Testis (tissue), 2 donors: ENCODE results near the gene NOS1.

Source experiments
- POLR2A ChIP-seq: fragments of 450-650 bp; IDR thresholded peaks from one replicate; pipeline ENCODE4 v1.6.1; 2017; ENCODE audit warnings: antibody characterized with exemption, mild to moderate bottlenecking, moderate library complexity
- TF ChIP-seq, protein P1 (sequence below), 3 experiments: fragments of 450-650 bp in 2 of 3; fragments of 200-600 bp in 1 of 3; sonication (generic) in 1 of 3; IDR thresholded peaks; one replicate each; pipeline ENCODE4 v1.5.1; 2016 to 2019; ENCODE audit warnings: antibody characterized with exemption in 3 of 3, mild to moderate bottlenecking in 2 of 3, moderate library complexity in 1 of 3

DNA sequence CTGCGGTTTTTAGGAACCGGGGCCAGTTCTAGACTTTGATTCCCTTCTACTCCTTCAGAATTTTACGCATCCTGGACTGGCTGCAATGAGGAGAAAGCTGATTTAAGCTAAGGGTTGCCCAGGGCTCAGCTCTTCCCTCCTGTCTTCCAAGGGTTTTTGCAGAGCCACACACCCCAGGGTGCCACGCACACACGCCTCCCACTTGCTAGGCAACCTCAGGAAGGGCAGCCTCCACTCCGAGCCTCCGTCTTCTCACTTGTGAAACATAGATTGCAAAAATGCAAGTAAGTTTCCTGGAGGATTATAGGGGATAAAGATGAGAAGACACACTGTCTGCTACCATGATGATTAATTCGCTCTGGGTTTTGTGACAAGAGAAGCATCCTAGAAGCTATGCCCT lies 31.7 kb downstream of the NOS1 start:
- TF ChIP-seq, protein P1, sequence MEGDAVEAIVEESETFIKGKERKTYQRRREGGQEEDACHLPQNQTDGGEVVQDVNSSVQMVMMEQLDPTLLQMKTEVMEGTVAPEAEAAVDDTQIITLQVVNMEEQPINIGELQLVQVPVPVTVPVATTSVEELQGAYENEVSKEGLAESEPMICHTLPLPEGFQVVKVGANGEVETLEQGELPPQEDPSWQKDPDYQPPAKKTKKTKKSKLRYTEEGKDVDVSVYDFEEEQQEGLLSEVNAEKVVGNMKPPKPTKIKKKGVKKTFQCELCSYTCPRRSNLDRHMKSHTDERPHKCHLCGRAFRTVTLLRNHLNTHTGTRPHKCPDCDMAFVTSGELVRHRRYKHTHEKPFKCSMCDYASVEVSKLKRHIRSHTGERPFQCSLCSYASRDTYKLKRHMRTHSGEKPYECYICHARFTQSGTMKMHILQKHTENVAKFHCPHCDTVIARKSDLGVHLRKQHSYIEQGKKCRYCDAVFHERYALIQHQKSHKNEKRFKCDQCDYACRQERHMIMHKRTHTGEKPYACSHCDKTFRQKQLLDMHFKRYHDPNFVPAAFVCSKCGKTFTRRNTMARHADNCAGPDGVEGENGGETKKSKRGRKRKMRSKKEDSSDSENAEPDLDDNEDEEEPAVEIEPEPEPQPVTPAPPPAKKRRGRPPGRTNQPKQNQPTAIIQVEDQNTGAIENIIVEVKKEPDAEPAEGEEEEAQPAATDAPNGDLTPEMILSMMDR (IDR thresholded peaks at IDR 0.05) = no peak
- TF ChIP-seq POLR2A = no peak
